HepG2 (cell line): ENCODE results near the gene THADA. TPM values are rescaled to one million over a fixed set of nuclear protein-coding genes. Genes with fewer than 3 reads are reported as not detected.

ENCODE experiments used
- ATAC-seq: fragments of 200-7000 bp; cut with Tn5 transposase; 3 replicates; pipeline ENCODE4 v1.9.1; 2020; ENCODE audit warnings: mild to moderate bottlenecking, moderate library complexity
- BruUV-seq: library from RNA; stranded (reverse); fragments of 400-500 nt; replicated peaks from 2 replicates; lab custom pipeline; 2021; lab: Mats Ljungman, UMichigan
- CTCF ChIA-PET: fragments of 300-600 bp; formaldehyde crosslinking; extraction: SDS; loops from one replicate; lab custom pipeline; 2021; ENCODE audit warnings: low total read pairs, inconsistent platforms, low intra/inter-chr PET ratio; lab: Yijun Ruan, JAX
- POLR2A ChIA-PET: fragments of 350-600 bp; sonication (Branson Sonifier 250); formaldehyde crosslinking; loops from one replicate; lab custom pipeline; 2020; ENCODE audit warnings: antibody characterized with exemption, inconsistent platforms; lab: Yijun Ruan, JAX
- DNase-seq: peaks from one replicate; pipeline ENCODE4 v3.0.0-alpha.2; 2015; ENCODE audit warnings: low spot score
- FAIRE-seq: peaks from 3 replicates; lab custom pipeline; 2011; peaks lifted over from hg19 to GRCh38; lab: Jason Lieb, UNC
- H2AFZ ChIP-seq: one replicate; pipeline ENCODE4 v1.6.1; 2011; ENCODE audit warnings: low read length, inconsistent platforms
- H3K27ac ChIP-seq: fragments of 300-600 bp; 3 replicates; pipeline ENCODE4 v1.8.0; 2011; ENCODE audit warnings: mixed run types, mild to moderate bottlenecking, mixed read lengths, low read length, inconsistent platforms; ENCODE audit not compliant: insufficient read depth; ENCODE audit errors: extremely low read length
- H3K27me3 ChIP-seq, 2 experiments: fragments of 200-600 bp in 1 of 2; 2 replicates in 1 of 2; 3 replicates in 1 of 2; pipeline versions ENCODE4 v1.6.0 to v1.8.0; 2011; ENCODE audit warnings: low read length in 2 of 2, mild to moderate bottlenecking in 2 of 2, moderate library complexity in 2 of 2, inconsistent platforms in 1 of 2; ENCODE audit not compliant: insufficient read depth in 2 of 2, control insufficient read depth in 1 of 2
- H3K36me3 ChIP-seq, 2 experiments: fragments of 200-600 bp in 1 of 2; replicated peaks in 1 of 2; 2 replicates in 1 of 2; 3 replicates in 1 of 2; pipeline versions ENCODE4 v1.5.1 to v1.8.0; 2011; ENCODE audit warnings: low read length in 2 of 2, inconsistent platforms in 1 of 2; ENCODE audit not compliant: insufficient read depth in 2 of 2, control insufficient read depth in 1 of 2
- H3K4me1 ChIP-seq: 2 replicates; pipeline ENCODE4 v1.5.1; 2012; ENCODE audit warnings: low read length, inconsistent platforms; ENCODE audit not compliant: insufficient read depth
- H3K4me2 ChIP-seq: 2 replicates; pipeline ENCODE4 v1.6.0; 2011; ENCODE audit warnings: low read depth, low read length, inconsistent platforms
- H3K4me3 ChIP-seq, 3 experiments: fragments of 200-600 bp in 1 of 3; sonication (generic), shearing (Covaris generic) in 1 of 3; replicated peaks in 1 of 3; 2 replicates each; pipeline ENCODE4 v1.5.1; 2011 to 2016; ENCODE audit warnings: low read length in 3 of 3, inconsistent platforms in 2 of 3, low read depth in 2 of 3, mild to moderate bottlenecking in 2 of 3, control low read depth in 1 of 3, mixed read lengths in 1 of 3; ENCODE audit not compliant: insufficient read depth in 1 of 3
- H3K79me2 ChIP-seq: one replicate; pipeline ENCODE4 v1.6.1; 2011; ENCODE audit warnings: low read length, inconsistent platforms; ENCODE audit not compliant: insufficient read depth
- H3K9ac ChIP-seq: 2 replicates; pipeline ENCODE4 v1.6.0; 2011; ENCODE audit warnings: mild to moderate bottlenecking, low read depth, low read length, inconsistent platforms; ENCODE audit not compliant: insufficient read depth
- H3K9me3 ChIP-seq: 2 replicates; pipeline ENCODE4 v1.5.1; 2012; ENCODE audit warnings: mild to moderate bottlenecking, low read length
- H4K20me1 ChIP-seq: 2 replicates; pipeline ENCODE4 v1.6.0; 2011; ENCODE audit warnings: inconsistent platforms, mild to moderate bottlenecking, low read length, moderate library complexity; ENCODE audit not compliant: insufficient read depth
- AFF4 ChIP-seq: sonication (generic); formaldehyde crosslinking; IDR thresholded peaks from 2 replicates; pipeline ENCODE4 v1.4.0; 2020; ENCODE audit warnings: missing genetic modification reagents
- BRF2 ChIP-seq: sonication (generic); formaldehyde crosslinking; IDR thresholded peaks from 2 replicates; pipeline ENCODE4 v1.8.1; 2022; ENCODE audit warnings: mild to moderate bottlenecking, missing genetic modification reagents
- CHD4 ChIP-seq: fragments of 200-600 bp; sonication (generic); IDR thresholded peaks from 2 replicates; pipeline ENCODE4 v1.7.0; 2017; ENCODE audit warnings: mild to moderate bottlenecking, low read length, borderline replicate concordance
- CREB1 ChIP-seq, 2 experiments: fragments of 450-650 bp in 1 of 2; IDR thresholded peaks; 2 replicates each; pipeline ENCODE4 v1.6.1; 2016 to 2017; ENCODE audit warnings: control low read depth in 1 of 2, mild to moderate bottlenecking in 1 of 2, missing compliant biosample characterization in 1 of 2, missing genetic modification characterization in 1 of 2
- GTF3A ChIP-seq: sonication (generic); formaldehyde crosslinking; conservative IDR thresholded peaks from 2 replicates; pipeline ENCODE4 v1.4.0; 2020; ENCODE audit warnings: mild to moderate bottlenecking, missing genetic modification reagents
- MEF2D ChIP-seq: sonication (generic); formaldehyde crosslinking; IDR thresholded peaks from 2 replicates; pipeline ENCODE4 v1.5.1; 2020; ENCODE audit warnings: mild to moderate bottlenecking, missing genetic modification reagents
- RAD21 ChIP-seq: fragments of 450-650 bp; formaldehyde crosslinking; IDR thresholded peaks from 2 replicates; pipeline ENCODE4 v1.5.0; 2020; ENCODE audit warnings: mild to moderate bottlenecking
- RBAK ChIP-seq: sonication (generic); formaldehyde crosslinking; IDR thresholded peaks from 2 replicates; pipeline ENCODE4 v1.5.1; 2020; ENCODE audit warnings: mild to moderate bottlenecking, missing genetic modification reagents
- RBM22 ChIP-seq: fragments of 200-400 bp; formaldehyde crosslinking; optimal IDR thresholded peaks from 2 replicates; pipeline ENCODE3; 2017; ENCODE audit warnings: mild to moderate bottlenecking, low read length, moderate library complexity
- TCF7L2 ChIP-seq: IDR thresholded peaks from 2 replicates; pipeline ENCODE4 v1.6.1; 2011; ENCODE audit warnings: mild to moderate bottlenecking, low read depth, low read length, moderate library complexity
- ZFP1 ChIP-seq: IDR thresholded peaks from 2 replicates; pipeline ENCODE4 v1.6.1; 2016
- ZNF607 ChIP-seq: sonication (generic); formaldehyde crosslinking; IDR thresholded peaks from 2 replicates; pipeline ENCODE4 v1.5.1; 2020; ENCODE audit warnings: missing genetic modification reagents, mild to moderate bottlenecking, borderline replicate concordance
- ZNF747 ChIP-seq: sonication (generic); formaldehyde crosslinking; IDR thresholded peaks from 2 replicates; pipeline ENCODE4 v1.8.1; 2023; ENCODE audit warnings: missing genetic modification reagents, mild to moderate bottlenecking, borderline replicate concordance
- ZNF777 ChIP-seq: sonication (generic); formaldehyde crosslinking; IDR thresholded peaks from 2 replicates; pipeline ENCODE4 v1.4.0; 2020; ENCODE audit warnings: missing genetic modification reagents
- ZSCAN9 ChIP-seq: IDR thresholded peaks from 2 replicates; pipeline ENCODE4 v1.6.1; 2016; ENCODE audit warnings: borderline replicate concordance
- WGBS: methylation state at CpG from one replicate; pipeline ENCODE4 v1.1.6; 2017; ENCODE audit warnings: low lambda C conversion rate; 5-methylcytosine and 5-hydroxymethylcytosine counted together
- in situ Hi-C: cut with HindIII; loops from 2 replicates; pipeline ENCODE4 v1.10.0; 2017; ENCODE audit warnings: low pct_unique_long_range_greater_than_20kb; ENCODE audit not compliant: extremely low pct_ligation_motif_present
- intact Hi-C: fragments of 100-400 bp; cut with micrococcal nuclease; formaldehyde crosslinking; loops from one replicate; pipeline ENCODE4 v1.10.0; 2022; ENCODE audit not compliant: unreplicated experiment
- polyA plus RNA-seq, 8 experiments: library from polyadenylated mRNA; depleted of rRNA in 3 of 8; stranded (reverse) in 7 of 8; unstranded in 1 of 8; fragments of >200 nt; fragmentation: Illumina TruSeq in 4 of 8; extraction: Trizol in 4 of 8; gene quantifications; 2 replicates each; pipeline versions ENCODE4 v1.2.1 to v1.2.3, GENCODE V29; 2011 to 2016; ENCODE audit warnings: low read depth in 4 of 8, missing spikeins in 1 of 8, mixed read lengths in 1 of 8; ENCODE audit not compliant: insufficient read depth in 1 of 8
- total RNA-seq, 5 experiments: library from RNA; depleted of rRNA; stranded (reverse); fragments of >200 nt; fragmentation: Illumina TruSeq; extraction: Trizol; gene quantifications; 2 replicates each; pipeline ENCODE4 v1.2.3, GENCODE V29; 2016; ENCODE audit warnings: low read depth in 1 of 5

THADA gene
- total and polyA plus RNA-seq, 2 of the 13 experiments (the other 11 are each of a cell fraction or from before 2014, with no cell fraction given) = 12.7 to 21.7 TPM

GRCh38 chr2:43194121-43194869 lies 401.5 kb downstream of the THADA start (continued):
- TF ChIP-seq AFF4 (CRISPR knock-in tag) (peak; percentile 26; the same call in 1 of the 2 replicates), ZNF777 (no peak), ZNF607 (no peak; the same call in 1 of the 2 replicates), TCF7L2 (no peak), GTF3A (no peak), ZNF747 (peak; percentile 64; the same call in 1 of the 2 replicates), ZFP1 (CRISPR knock-in tag) (no peak)

- H3K79me2 ChIP-seq = no peaks in the 10 kb centered on the region
- no peaks in the 10 kb centered on the region for H4K20me1 ChIP-seq
- peak overlapping the region; percentile 61 for H3K9ac ChIP-seq
- H3K4me3 ChIP-seq = peak overlapping the region; percentile 17 to 76 (median 32); a peak in 5 of 6 replicates
- H3K4me1 ChIP-seq = peaks cover 96% of the 10 kb centered on the region
- no TSS peak for BruUV-seq
- H3K27me3 ChIP-seq = no peaks in the 10 kb centered on the region
- ChIA-PET POLR2A (interaction anchor here (0.9 to 10.9 kb wide), 12 partner anchors 9 to 268 kb away, joined by 4 to 324 read pairs (median 14); partner anchors contain the start of gene ZFP36L2), CTCF (no interaction called here)
- H3K27ac ChIP-seq = peak overlapping the region; percentile 95
- no peaks in the 10 kb centered on the region for H3K36me3 ChIP-seq
- peak; percentile 3 for ATAC-seq
- H3K9me3 ChIP-seq = no peaks in the 10 kb centered on the region
- 0% methylated on average over 4 of the region's 4 CpGs for WGBS
- no peak for DNase-seq
- no peak for FAIRE-seq
- peak overlapping the region; percentile 97 for H3K4me2 ChIP-seq
- intact Hi-C loops (loop anchor here (1.0 to 2.0 kb wide), 4 partner anchors 9 to 219 kb away; no protein-coding TSS in a partner anchor), in situ Hi-C loops (no loop called here)
- no peak overlapping the region for H2AFZ ChIP-seq
- TF ChIP-seq RBM22 = no peak
- no peak for TF ChIP-seq MEF2D (CRISPR knock-in tag)
- peak; percentile 80 for TF ChIP-seq CHD4
- no peak for TF ChIP-seq ZSCAN9 (CRISPR knock-in tag)
- TF ChIP-seq RBAK = no peak
- TF ChIP-seq BRF2 (CRISPR knock-in tag) = peak; percentile 17; the same call in 1 of the 2 replicates
- 0 out of 2 replicates have a peak, but pooled peaks have one; percentile 15 for TF ChIP-seq RAD21 (CRISPR knock-in tag)
- TF ChIP-seq CREB1 (IDR thresholded peaks at IDR 0.05) = no peak
- TF ChIP-seq CREB1 (CRISPR knock-in tag; IDR thresholded peaks at IDR 0.05) = peak; percentile 84
Measured at GRCh38 chr2:43193652-43194120, 402.2 kb downstream of the THADA start.
